Measurements from ENCODE around the gene ZCCHC14. TPM values are rescaled to one million over a fixed set of nuclear protein-coding genes. Genes with fewer than 3 reads are reported as not detected.

The ZCCHC14 gene
- total RNA-seq, 4 donors from 2014 or later: 27.7 to 56.1 (median 36.7) TPM

DNA sequence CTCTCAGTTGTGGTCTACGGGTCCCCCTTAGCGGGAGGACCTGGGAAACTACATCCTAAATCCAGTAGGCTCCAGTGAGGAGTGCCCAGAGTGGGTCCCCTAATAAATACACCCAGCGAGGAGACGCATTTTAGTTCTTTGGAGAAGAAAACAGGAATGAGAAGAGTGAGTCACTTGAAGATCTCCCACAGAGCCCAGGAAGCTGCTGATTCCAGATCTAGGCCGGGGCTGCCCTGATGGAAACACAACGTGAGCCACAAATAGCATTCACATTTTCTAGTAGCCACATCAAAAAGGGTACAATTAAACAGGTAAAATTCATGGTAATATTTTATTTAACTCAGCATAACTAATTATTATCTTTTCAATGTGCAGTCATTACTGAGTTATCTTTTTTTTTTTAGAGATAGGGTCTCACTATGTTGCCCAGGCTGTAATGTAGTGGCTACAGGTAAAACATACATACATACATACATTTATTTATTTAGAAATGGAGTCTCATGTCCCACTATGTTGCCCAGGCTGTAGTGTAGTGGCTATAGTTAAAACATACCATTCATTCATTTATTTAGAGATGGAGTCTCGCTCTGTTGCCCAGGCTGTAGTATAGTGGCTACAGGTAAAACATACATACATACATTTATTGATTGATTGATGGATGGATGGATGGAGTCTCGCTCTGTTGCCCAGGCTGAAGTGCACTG, 130.8 kb downstream of the ZCCHC14 start:
- Histone ChIP-seq H3K9me3 (no peaks in the 10 kb centered on the region), H3K4me1 (peaks cover 4 to 35% (median 20%) of the 10 kb centered on the region in 4 donors), H3K27me3 (no peaks in the 10 kb centered on the region), H3K27ac (no peak overlapping the region), H3K4me3 (no peak overlapping the region), H3K36me3 (peaks cover 0 to 23% (median 10%) of the 10 kb centered on the region in 4 donors)
- WGBS, 2 donors (ENCODE audit: low coverage in 1 of 2): 96% methylated on average over 3 to 8 of the region's 8 CpGs
- in situ Hi-C loops (cut with MboI; ENCODE audit: low pct_ligation_motif_present in 1 of 4, low pct_unique_long_range_greater_than_20kb in 1 of 4, low sequenced_read_pairs in 3 of 4): no loop called here
- TF ChIP-seq EP300 (IDR thresholded peaks at IDR 0.05; ENCODE audit: low read depth) (no peak), POLR2A (IDR thresholded peaks at IDR 0.05) (no peak), POLR2AphosphoS5 (IDR thresholded peaks at IDR 0.05) (no peak), CTCF (IDR thresholded peaks at IDR 0.05) (no peak)
- intact Hi-C loops (cut with DNase I; ENCODE audit: low total_unique reads): loop anchor here (5.0 kb wide), 1 partner anchor 1650 kb away; no protein-coding TSS in a partner anchor
- no peak for DNase-seq

DNA sequence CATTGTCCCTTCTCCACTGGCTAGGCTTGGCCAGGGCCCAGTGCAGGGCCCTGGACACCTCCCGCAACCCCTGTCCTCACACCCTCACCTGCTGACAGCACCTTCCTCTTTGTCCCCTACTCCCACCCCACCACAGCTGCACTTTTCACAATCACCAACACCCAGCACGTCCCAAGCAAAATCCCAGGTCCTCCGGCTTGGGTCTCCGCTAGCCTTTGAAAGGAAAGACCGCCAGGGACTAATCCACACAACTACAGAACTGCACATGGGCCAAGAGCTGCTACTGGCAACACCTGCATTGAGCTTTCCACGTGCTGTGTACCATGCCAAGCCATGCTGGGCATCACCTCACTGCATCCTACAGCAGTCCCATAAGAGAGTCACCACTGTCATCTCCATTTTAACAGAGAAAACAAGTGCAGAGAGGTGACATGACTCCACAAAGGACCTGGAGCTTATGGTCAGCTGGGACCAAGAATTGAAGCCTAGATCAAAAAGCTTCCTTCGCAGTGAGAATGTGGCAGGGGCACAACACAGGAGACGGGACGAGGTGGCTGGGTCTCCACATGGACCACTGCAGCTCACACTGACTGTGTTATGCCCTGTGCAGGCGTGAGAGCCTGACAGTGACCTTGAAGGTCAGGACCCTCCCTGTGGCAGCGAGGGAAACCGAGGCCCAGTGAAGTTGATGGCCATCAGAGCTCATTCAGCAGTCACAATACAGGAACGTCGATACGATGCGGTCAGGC, 131.8 kb downstream of the ZCCHC14 start:
- in situ Hi-C loops (cut with MboI; ENCODE audit: low pct_ligation_motif_present in 1 of 4, low pct_unique_long_range_greater_than_20kb in 1 of 4, low sequenced_read_pairs in 3 of 4): no loop called here
- H3K4me1 ChIP-seq: peaks cover 4 to 25% (median 14%) of the 10 kb centered on the region in 4 donors
- intact Hi-C loops (cut with DNase I; ENCODE audit: low total_unique reads): loop anchor here (5.0 kb wide), 1 partner anchor 1649 kb away; no protein-coding TSS in a partner anchor
- WGBS, 2 donors (ENCODE audit: low coverage in 1 of 2): 92 to 96% methylated on average over 2 to 16 of the region's 16 CpGs
- no peak for DNase-seq
- peaks cover 0 to 23% (median 10%) of the 10 kb centered on the region in 4 donors for H3K36me3 ChIP-seq
- no peak overlapping the region for H3K4me3 ChIP-seq
- H3K27ac ChIP-seq: no peak overlapping the region
- H3K9me3 ChIP-seq: no peaks in the 10 kb centered on the region
- TF ChIP-seq POLR2A (IDR thresholded peaks at IDR 0.05) (no peak), POLR2AphosphoS5 (IDR thresholded peaks at IDR 0.05) (no peak), CTCF (IDR thresholded peaks at IDR 0.05) (no peak), EP300 (IDR thresholded peaks at IDR 0.05; ENCODE audit: low read depth) (no peak)
- H3K27me3 ChIP-seq: no peaks in the 10 kb centered on the region

GRCh38 chr16:87359121-87359520, 133.7 kb downstream of the ZCCHC14 start:
- in situ Hi-C loops (cut with MboI; ENCODE audit: low pct_ligation_motif_present in 1 of 4, low pct_unique_long_range_greater_than_20kb in 1 of 4, low sequenced_read_pairs in 3 of 4): no loop called here
- TF ChIP-seq EP300 (IDR thresholded peaks at IDR 0.05; ENCODE audit: low read depth) (no peak), POLR2AphosphoS5 (IDR thresholded peaks at IDR 0.05) (no peak), CTCF (IDR thresholded peaks at IDR 0.05) (no peak), POLR2A (IDR thresholded peaks at IDR 0.05) (no peak)
- WGBS, 2 donors (ENCODE audit: low coverage in 1 of 2): 91 to 96% methylated on average over 3 to 7 of the region's 7 CpGs
- Histone ChIP-seq H3K27ac (no peak overlapping the region), H3K36me3 (peaks cover 0 to 23% (median 10%) of the 10 kb centered on the region in 4 donors), H3K4me3 (no peak overlapping the region), H3K9me3 (no peaks in the 10 kb centered on the region), H3K27me3 (no peaks in the 10 kb centered on the region), H3K4me1 (peaks cover 0 to 10% (median 6%) of the 10 kb centered on the region in 4 donors)
- intact Hi-C loops (cut with DNase I; ENCODE audit: low total_unique reads): no loop called here
- DNase-seq: no peak

- peaks cover 0 to 5% (median 2%) of the 10 kb centered on the region in 4 donors for H3K4me1 ChIP-seq
- H3K4me3 ChIP-seq: no peak overlapping the region
- WGBS, 2 donors (ENCODE audit: low coverage in 1 of 2): 89 to 100% methylated on average over 1 to 8 of the region's 9 CpGs
- DNase-seq: no peak
- H3K36me3 ChIP-seq: peaks cover 0 to 23% (median 10%) of the 10 kb centered on the region in 4 donors
- in situ Hi-C loops (cut with MboI; ENCODE audit: low pct_ligation_motif_present in 1 of 4, low pct_unique_long_range_greater_than_20kb in 1 of 4, low sequenced_read_pairs in 3 of 4): no loop called here
- H3K27me3 ChIP-seq: no peaks in the 10 kb centered on the region
- intact Hi-C loops (cut with DNase I; ENCODE audit: low total_unique reads): no loop called here
- TF ChIP-seq EP300 (IDR thresholded peaks at IDR 0.05; ENCODE audit: low read depth) (no peak), POLR2A (IDR thresholded peaks at IDR 0.05) (no peak), CTCF (IDR thresholded peaks at IDR 0.05) (no peak), POLR2AphosphoS5 (IDR thresholded peaks at IDR 0.05) (no peak)
- H3K9me3 ChIP-seq: no peaks in the 10 kb centered on the region
- no peak overlapping the region for H3K27ac ChIP-seq
These were observed 134.1 kb downstream of the ZCCHC14 start for GRCh38 chr16:87358696-87359095.

Data from transverse colon (tissue), 4 donors.